Retinal pigment epithelial cell (primary cell): ENCODE data around the gene SPAG16.

Source experiments
- DNase-seq: peaks from one replicate; pipeline ENCODE4 v3.0.0-alpha.2; 2010; ENCODE audit warnings: low read depth
- H3K4me3 ChIP-seq: 2 replicates; pipeline ENCODE4 v1.5.1; 2011; ENCODE audit warnings: mild to moderate bottlenecking, low read length, control low read depth, moderate library complexity
- TF ChIP-seq, protein P1 (sequence below): conservative IDR thresholded peaks from 2 replicates; pipeline ENCODE4 v1.5.1; 2011; ENCODE audit warnings: low read depth, low read length, control low read depth, inconsistent platforms

Gene SPAG16

GRCh38 chr2:214156971-214157370, 872.7 kb downstream of the SPAG16 start:
- H3K4me3 ChIP-seq, result no peak overlapping the region
- DNase-seq, result no peak
- TF ChIP-seq, protein P1, sequence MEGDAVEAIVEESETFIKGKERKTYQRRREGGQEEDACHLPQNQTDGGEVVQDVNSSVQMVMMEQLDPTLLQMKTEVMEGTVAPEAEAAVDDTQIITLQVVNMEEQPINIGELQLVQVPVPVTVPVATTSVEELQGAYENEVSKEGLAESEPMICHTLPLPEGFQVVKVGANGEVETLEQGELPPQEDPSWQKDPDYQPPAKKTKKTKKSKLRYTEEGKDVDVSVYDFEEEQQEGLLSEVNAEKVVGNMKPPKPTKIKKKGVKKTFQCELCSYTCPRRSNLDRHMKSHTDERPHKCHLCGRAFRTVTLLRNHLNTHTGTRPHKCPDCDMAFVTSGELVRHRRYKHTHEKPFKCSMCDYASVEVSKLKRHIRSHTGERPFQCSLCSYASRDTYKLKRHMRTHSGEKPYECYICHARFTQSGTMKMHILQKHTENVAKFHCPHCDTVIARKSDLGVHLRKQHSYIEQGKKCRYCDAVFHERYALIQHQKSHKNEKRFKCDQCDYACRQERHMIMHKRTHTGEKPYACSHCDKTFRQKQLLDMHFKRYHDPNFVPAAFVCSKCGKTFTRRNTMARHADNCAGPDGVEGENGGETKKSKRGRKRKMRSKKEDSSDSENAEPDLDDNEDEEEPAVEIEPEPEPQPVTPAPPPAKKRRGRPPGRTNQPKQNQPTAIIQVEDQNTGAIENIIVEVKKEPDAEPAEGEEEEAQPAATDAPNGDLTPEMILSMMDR, result no peak

- H3K4me3 ChIP-seq, result no peak overlapping the region
- TF ChIP-seq, protein P1, result no peak
- DNase-seq, result no peak
Observed at GRCh38 chr2:214158851-214159250, 874.6 kb downstream of the SPAG16 start.

DNA sequence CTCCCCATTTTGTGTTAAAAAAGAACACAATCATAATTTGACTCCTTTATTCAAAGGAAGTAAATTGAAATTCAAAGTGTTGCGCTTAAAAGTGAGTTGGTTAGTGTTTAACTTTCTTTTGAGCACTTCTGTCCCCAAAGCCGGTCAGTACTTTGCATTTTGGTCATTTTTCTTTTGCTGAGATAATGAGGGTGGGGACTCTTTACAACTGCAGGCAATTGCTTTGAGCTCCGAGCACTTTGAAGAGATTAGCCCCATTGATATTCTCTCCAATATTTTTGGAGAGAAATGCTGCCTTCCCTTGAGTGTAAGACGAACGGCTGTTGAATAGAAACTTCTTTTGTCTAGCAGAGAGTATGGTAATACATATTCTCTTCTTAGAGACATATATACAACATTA, 885.0 kb downstream of the SPAG16 start:
- H3K4me3 ChIP-seq, result no peak overlapping the region
- TF ChIP-seq, protein P1, result no peak
- no peak for DNase-seq

- no peak overlapping the region for H3K4me3 ChIP-seq
- TF ChIP-seq, protein P1, result no peak
- peak; percentile 26 for DNase-seq
Observed at GRCh38 chr2:214169736-214170135, 885.5 kb downstream of the SPAG16 start.

- no peak overlapping the region for H3K4me3 ChIP-seq
- DNase-seq, result no peak
- TF ChIP-seq, protein P1, result no peak
Observed at GRCh38 chr2:214174563-214174962, 890.3 kb downstream of the SPAG16 start.

DNA sequence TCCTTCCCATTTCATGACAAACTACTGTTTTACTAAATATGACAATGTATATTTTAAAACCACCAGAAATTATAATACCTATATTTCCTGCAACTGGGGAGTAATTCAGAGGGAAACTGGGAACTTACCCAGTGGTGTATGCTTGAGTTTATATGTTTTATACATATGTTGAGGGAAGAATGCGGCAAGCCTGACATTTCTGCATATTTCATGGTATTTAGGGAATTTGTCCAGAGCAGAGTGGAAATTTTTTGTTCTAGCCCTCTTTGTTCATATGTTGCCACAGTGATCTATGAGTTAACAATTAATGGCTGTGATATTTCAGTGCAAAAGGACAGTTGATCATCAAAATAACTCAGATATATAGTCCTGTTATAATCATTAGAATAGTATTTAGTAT, 895.8 kb downstream of the SPAG16 start:
- TF ChIP-seq, protein P1, result no peak
- H3K4me3 ChIP-seq, result no peak overlapping the region
- DNase-seq, result no peak

GRCh38 chr2:214180686-214181085, 896.4 kb downstream of the SPAG16 start:
- no peak overlapping the region for H3K4me3 ChIP-seq
- TF ChIP-seq, protein P1, result no peak
- DNase-seq, result no peak
